Measurements from ENCODE around the gene NAA20. TPM values are rescaled to one million over a fixed set of nuclear protein-coding genes. Genes with fewer than 3 reads are reported as not detected.

Gene NAA20
- total and polyA plus RNA-seq, 2 donors from 2014 or later: 72.8 to 104 TPM

DNA sequence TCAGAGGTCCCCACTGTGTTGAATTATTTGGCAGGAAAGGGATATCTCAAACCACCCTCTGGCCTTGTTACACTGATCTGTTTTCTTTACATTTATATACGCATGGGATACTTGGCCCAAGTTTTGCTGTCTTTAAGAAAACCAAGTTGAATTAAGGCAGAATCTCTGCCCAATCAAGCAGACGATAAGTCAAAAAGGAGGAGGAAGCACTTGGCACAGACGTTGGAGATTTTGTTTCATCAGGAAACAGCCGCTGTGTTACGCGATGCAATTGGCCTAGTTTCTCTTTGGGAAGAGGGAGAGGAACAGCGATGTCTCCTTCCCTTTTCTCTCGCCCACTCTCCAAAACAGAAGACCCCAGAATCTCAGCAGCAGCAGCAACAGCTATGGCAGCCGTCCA is 20.2 kb upstream of the NAA20 start:
- no peak for DNase-seq
- Histone ChIP-seq H3K27ac (ENCODE audit: low read depth in 2 of 2, low read length in 2 of 2) (no peak overlapping the region), H3K9me3 (ENCODE audit: control insufficient read depth in 2 of 3, insufficient read depth in 1 of 3, low read length in 3 of 3) (no peaks in the 10 kb centered on the region), H3K4me3 (ENCODE audit: low read length in 3 of 3) (no peak overlapping the region), H3K36me3 (ENCODE audit: control insufficient read depth in 2 of 3, insufficient read depth in 3 of 3, low read length in 3 of 3) (peaks cover 3 to 50% (median 21%) of the 10 kb centered on the region in 3 donors), H3K9ac (ENCODE audit: low read length in 3 of 3) (no peak overlapping the region), H3K27me3 (ENCODE audit: control insufficient read depth, insufficient read depth, low read length) (no peaks in the 10 kb centered on the region), H3K4me1 (ENCODE audit: control insufficient read depth in 2 of 3, insufficient read depth in 2 of 3, low read depth in 1 of 3, low read length in 3 of 3) (peaks cover 2 to 44% (median 27%) of the 10 kb centered on the region in 3 donors)
- TF ChIP-seq, protein P1, sequence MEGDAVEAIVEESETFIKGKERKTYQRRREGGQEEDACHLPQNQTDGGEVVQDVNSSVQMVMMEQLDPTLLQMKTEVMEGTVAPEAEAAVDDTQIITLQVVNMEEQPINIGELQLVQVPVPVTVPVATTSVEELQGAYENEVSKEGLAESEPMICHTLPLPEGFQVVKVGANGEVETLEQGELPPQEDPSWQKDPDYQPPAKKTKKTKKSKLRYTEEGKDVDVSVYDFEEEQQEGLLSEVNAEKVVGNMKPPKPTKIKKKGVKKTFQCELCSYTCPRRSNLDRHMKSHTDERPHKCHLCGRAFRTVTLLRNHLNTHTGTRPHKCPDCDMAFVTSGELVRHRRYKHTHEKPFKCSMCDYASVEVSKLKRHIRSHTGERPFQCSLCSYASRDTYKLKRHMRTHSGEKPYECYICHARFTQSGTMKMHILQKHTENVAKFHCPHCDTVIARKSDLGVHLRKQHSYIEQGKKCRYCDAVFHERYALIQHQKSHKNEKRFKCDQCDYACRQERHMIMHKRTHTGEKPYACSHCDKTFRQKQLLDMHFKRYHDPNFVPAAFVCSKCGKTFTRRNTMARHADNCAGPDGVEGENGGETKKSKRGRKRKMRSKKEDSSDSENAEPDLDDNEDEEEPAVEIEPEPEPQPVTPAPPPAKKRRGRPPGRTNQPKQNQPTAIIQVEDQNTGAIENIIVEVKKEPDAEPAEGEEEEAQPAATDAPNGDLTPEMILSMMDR (IDR thresholded peaks at IDR 0.05; ENCODE audit: borderline replicate concordance, extremely low read depth, insufficient read depth): no peak
- FAIRE-seq: no peak
- intact Hi-C loops (cut with DNase I): loop anchor here (10.0 kb wide), 2 partner anchors 212 to 302 kb away; no protein-coding TSS in a partner anchor

DNA sequence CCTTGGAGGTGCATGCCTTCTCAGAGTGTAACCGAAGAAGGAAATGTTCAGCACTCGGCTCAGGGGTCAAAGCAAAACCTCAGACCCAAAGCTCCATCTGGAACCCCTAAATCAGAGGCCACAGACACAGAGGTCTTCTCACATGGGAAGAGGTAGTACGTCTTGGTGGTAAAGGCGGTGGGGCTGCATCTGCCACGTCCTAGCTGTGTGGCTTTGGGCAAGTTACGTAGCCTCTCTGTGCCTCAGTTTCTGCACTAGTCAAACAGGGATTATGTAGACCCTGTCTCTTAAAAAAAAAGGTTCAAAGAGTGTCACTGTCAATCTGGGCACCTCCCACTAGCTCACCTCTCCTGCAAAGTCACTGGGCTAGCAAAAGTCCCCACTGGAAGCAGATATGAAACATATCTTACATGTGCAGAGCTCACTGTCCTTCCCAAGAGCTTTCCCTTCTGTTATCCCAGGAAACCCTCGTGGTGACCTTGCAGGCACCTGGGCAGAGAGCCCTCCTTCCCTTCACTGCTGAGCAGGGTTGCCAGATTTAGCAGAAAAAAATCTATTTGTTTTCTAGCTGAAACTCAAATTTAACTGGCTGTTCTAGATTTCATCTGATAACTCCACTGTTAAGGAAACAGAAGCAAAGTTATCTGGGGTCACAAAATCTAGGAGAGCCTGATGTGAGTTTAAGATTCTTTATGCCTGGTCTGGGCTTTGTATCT is 18.0 kb upstream of the NAA20 start:
- H3K4me3 ChIP-seq (ENCODE audit: low read length in 3 of 3): no peak overlapping the region
- TF ChIP-seq, protein P1 (IDR thresholded peaks at IDR 0.05; ENCODE audit: borderline replicate concordance, extremely low read depth, insufficient read depth): no peak
- H3K36me3 ChIP-seq (ENCODE audit: control insufficient read depth in 2 of 3, insufficient read depth in 3 of 3, low read length in 3 of 3): peaks cover 3 to 45% (median 19%) of the 10 kb centered on the region in 3 donors
- DNase-seq (no peak), FAIRE-seq (no peak)
- peak overlapping the region in 1 of 2 donors; percentile 5 for H3K27ac ChIP-seq (ENCODE audit: low read depth in 2 of 2, low read length in 2 of 2)
- H3K4me1 ChIP-seq (ENCODE audit: control insufficient read depth in 2 of 3, insufficient read depth in 2 of 3, low read depth in 1 of 3, low read length in 3 of 3): peaks cover 8 to 38% (median 21%) of the 10 kb centered on the region in 3 donors
- intact Hi-C loops (cut with DNase I): loop anchor here (10.0 kb wide), 2 partner anchors 214 to 304 kb away; no protein-coding TSS in a partner anchor
- no peaks in the 10 kb centered on the region for H3K9me3 ChIP-seq (ENCODE audit: control insufficient read depth in 2 of 3, insufficient read depth in 1 of 3, low read length in 3 of 3)
- H3K27me3 ChIP-seq (ENCODE audit: control insufficient read depth, insufficient read depth, low read length): no peaks in the 10 kb centered on the region
- H3K9ac ChIP-seq (ENCODE audit: low read length in 3 of 3): no peak overlapping the region

GRCh38 chr20:20000211-20000968 is 16.8 kb upstream of the NAA20 start:
- H3K27me3 ChIP-seq (ENCODE audit: control insufficient read depth, insufficient read depth, low read length): no peaks in the 10 kb centered on the region
- H3K4me1 ChIP-seq (ENCODE audit: control insufficient read depth in 2 of 3, insufficient read depth in 2 of 3, low read depth in 1 of 3, low read length in 3 of 3): peaks cover 8 to 30% (median 21%) of the 10 kb centered on the region in 3 donors
- H3K36me3 ChIP-seq (ENCODE audit: control insufficient read depth in 2 of 3, insufficient read depth in 3 of 3, low read length in 3 of 3): peaks cover 3 to 45% (median 19%) of the 10 kb centered on the region in 3 donors
- H3K9ac ChIP-seq (ENCODE audit: low read length in 3 of 3): no peak overlapping the region
- FAIRE-seq: no peak
- no peak for DNase-seq
- H3K27ac ChIP-seq (ENCODE audit: low read depth in 2 of 2, low read length in 2 of 2): no peak overlapping the region
- no peak overlapping the region for H3K4me3 ChIP-seq (ENCODE audit: low read length in 3 of 3)
- intact Hi-C loops (cut with DNase I): no loop called here
- TF ChIP-seq, protein P1 (IDR thresholded peaks at IDR 0.05; ENCODE audit: borderline replicate concordance, extremely low read depth, insufficient read depth): no peak
- no peaks in the 10 kb centered on the region for H3K9me3 ChIP-seq (ENCODE audit: control insufficient read depth in 2 of 3, insufficient read depth in 1 of 3, low read length in 3 of 3)

Data from kidney (tissue), 14 donors.